AG20443 (cell line): Measurements from ENCODE around the gene NAE1.

ENCODE experiments used
- DNase-seq: peaks from one replicate; pipeline ENCODE4 v3.0.0; 2012; ENCODE audit warnings: low spot score, mixed read lengths

NAE1 gene

GRCh38 chr16:66850115-66850815 is 19.5 kb upstream of the NAE1 start:
- DNase-seq, result no peak

- peak; percentile 11 for DNase-seq
Observed at GRCh38 chr16:66849549-66849948, 18.8 kb upstream of the NAE1 start.

GRCh38 chr16:66849021-66849420 is 18.2 kb upstream of the NAE1 start:
- peak; percentile 5 for DNase-seq

GRCh38 chr16:66848172-66848571 is 17.4 kb upstream of the NAE1 start:
- no peak for DNase-seq

- no peak for DNase-seq
Observed at GRCh38 chr16:66847533-66848067, 16.8 kb upstream of the NAE1 start.

GRCh38 chr16:66846831-66847230 is 16.1 kb upstream of the NAE1 start:
- no peak for DNase-seq

- DNase-seq, result no peak
Observed at GRCh38 chr16:66846266-66846665, 15.5 kb upstream of the NAE1 start.

GRCh38 chr16:66845791-66846221 is 15.0 kb upstream of the NAE1 start:
- no peak for DNase-seq

GRCh38 chr16:66845080-66845410 is 14.3 kb upstream of the NAE1 start:
- DNase-seq, result no peak

- no peak for DNase-seq
Observed at GRCh38 chr16:66844342-66845079, 13.7 kb upstream of the NAE1 start, which contains the start of gene CA7. TSS of gene CA7 (plus strand) at chr16:66844414. CDS start at chr16:66844488, 74 bp downstream.

GRCh38 chr16:66844009-66844341 is 13.2 kb upstream of the NAE1 start:
- DNase-seq, result no peak

- no peak for DNase-seq
Observed at GRCh38 chr16:66843191-66843590, 12.4 kb upstream of the NAE1 start.

GRCh38 chr16:66842765-66843164 is 12.0 kb upstream of the NAE1 start:
- DNase-seq, result no peak

GRCh38 chr16:66841366-66841765 is 10.6 kb upstream of the NAE1 start:
- DNase-seq, result no peak

GRCh38 chr16:66840883-66841282 is 10.1 kb upstream of the NAE1 start:
- DNase-seq, result no peak

- no peak for DNase-seq
Observed at GRCh38 chr16:66834746-66835145, 4.0 kb upstream of the NAE1 start.

GRCh38 chr16:66832661-66833305 is 2.0 kb upstream of the NAE1 start:
- DNase-seq, result no peak

GRCh38 chr16:66832190-66832589 is 1.4 kb upstream of the NAE1 start:
- DNase-seq, result no peak

- DNase-seq, result no peak
Observed at GRCh38 chr16:66824006-66824405, 6.8 kb downstream of the NAE1 start.

- no peak for DNase-seq
Observed at GRCh38 chr16:66814734-66815133, 16.0 kb downstream of the NAE1 start.

GRCh38 chr16:66811043-66811442 is 19.7 kb downstream of the NAE1 start:
- no peak for DNase-seq

- no peak for DNase-seq
Observed at GRCh38 chr16:66810391-66810790, 20.4 kb downstream of the NAE1 start.

- no peak for DNase-seq
Observed at GRCh38 chr16:66809765-66810164, 21.0 kb downstream of the NAE1 start.
